Right ventricle myocardium inferior (tissue), 1 donor: ENCODE measurements around the gene NRCAM. TPM values are rescaled to one million over a fixed set of nuclear protein-coding genes. Genes with fewer than 3 reads are reported as not detected.

Experiments used
- ATAC-seq: fragments of 200-7000 bp; cut with Tn5 transposase; one replicate; pipeline ENCODE4 v1.9.1; 2020; ENCODE audit warnings: mild to moderate bottlenecking, moderate library complexity
- DNase-seq: peaks from one replicate; pipeline ENCODE4 v3.0.0; 2021; ENCODE audit errors: missing footprints
- intact Hi-C: fragments of 100-400 bp; cut with DNase I; formaldehyde crosslinking; loops from one replicate; pipeline ENCODE4 v1.11.0; 2022
- total RNA-seq: library from RNA; stranded (reverse); fragmentation: NEBNext Ultra II Directional; extraction: Animal tissue kit (Norgen Biotek cat#: 25700); gene quantifications from one replicate; pipeline ENCODE4 v1.2.1, GENCODE V29; 2021
- donor health status: DM: no; HTN: yes; CAD: no; lungs with severe emphysema.

NRCAM gene
- total RNA-seq, 1 donor from 2014 or later: 0.30 TPM

- ATAC-seq (no peak), DNase-seq (no peak)
- intact Hi-C loops: no loop called here
Observed at GRCh38 chr7:108326938-108327337, 129.3 kb downstream of the NRCAM start.

- ATAC-seq (no peak), DNase-seq (no peak)
- intact Hi-C loops: no loop called here
Observed at GRCh38 chr7:108324053-108325038, 131.9 kb downstream of the NRCAM start.

- no peak for ATAC-seq
- intact Hi-C loops: no loop called here
- no peak for DNase-seq
Observed at GRCh38 chr7:108322925-108323832, 133.1 kb downstream of the NRCAM start.

DNA sequence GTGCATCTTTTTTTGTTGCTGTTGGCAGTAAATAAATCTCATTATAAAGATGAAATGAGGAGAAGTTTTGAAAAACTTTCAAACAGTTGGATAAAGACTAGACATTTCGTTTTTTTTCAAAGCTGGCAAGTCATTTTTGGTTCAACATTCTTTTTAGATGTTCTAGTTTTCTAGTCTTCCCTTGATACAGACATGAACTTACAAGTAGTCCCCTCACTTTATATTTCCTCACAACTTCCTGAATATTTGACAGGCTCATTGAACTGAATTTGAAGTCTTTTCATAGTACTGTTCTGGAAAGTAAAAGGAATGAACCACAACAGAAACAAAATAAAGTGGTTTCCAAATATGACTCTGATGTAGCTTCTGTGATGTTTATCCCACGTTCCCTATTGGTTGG lies 134.2 kb downstream of the NRCAM start:
- intact Hi-C loops: no loop called here
- ATAC-seq (no peak), DNase-seq (no peak)

DNA sequence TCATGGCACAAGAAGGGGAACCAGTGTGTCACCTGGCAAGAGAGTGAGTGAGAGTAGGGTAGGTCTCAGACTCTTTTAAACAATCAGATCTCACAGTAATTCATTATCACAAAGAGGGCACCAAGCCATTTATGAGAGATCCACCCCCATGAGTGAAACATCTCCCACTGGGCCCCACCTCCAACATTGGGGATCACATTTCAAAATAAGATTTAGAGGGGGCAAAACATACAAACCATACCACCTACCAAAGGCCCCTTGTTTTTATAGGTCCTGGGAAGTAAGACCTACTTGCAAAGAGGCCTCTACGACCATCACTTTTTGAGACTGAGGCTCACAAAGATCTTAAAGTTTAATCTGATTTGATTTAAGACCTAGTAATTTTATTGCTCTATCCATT lies 134.9 kb downstream of the NRCAM start:
- no peak for DNase-seq
- no peak for ATAC-seq
- intact Hi-C loops: no loop called here

DNA sequence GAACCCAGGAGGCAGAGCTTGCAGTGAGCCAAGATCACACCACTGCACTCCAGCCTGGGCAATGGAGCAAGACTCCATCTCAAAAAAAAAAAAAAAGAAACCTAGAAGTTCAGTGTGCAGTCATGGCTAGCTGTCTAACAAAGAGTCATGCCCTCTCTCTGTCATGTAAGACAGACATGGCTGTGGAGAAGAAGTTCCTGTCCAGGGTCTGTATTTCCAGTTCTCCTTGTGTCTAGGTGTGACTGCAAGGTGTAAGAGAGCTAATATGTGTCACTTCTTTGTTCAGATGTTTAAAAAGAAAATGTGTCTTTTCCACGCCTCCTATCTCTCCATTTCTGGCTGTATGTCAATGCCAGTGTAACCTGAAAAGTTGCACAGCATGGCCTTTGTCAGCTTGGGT lies 139.5 kb downstream of the NRCAM start:
- no peak for ATAC-seq
- intact Hi-C loops: no loop called here

GRCh38 chr7:108314551-108314950 lies 141.7 kb downstream of the NRCAM start:
- intact Hi-C loops: no loop called here
- DNase-seq: no peak
- no peak for ATAC-seq

More for the DNA sequence above, 139.5 kb downstream of the NRCAM start:
- DNase-seq: no peak

- intact Hi-C loops: no loop called here
- no peak for ATAC-seq
- no peak for DNase-seq
Observed at GRCh38 chr7:108314049-108314448, 142.2 kb downstream of the NRCAM start.

- intact Hi-C loops: no loop called here
- DNase-seq: no peak
- ATAC-seq: no peak
Observed at GRCh38 chr7:108313086-108313485, 143.2 kb downstream of the NRCAM start.

GRCh38 chr7:108311446-108312168 lies 144.6 kb downstream of the NRCAM start:
- DNase-seq (no peak), ATAC-seq (no peak)
- intact Hi-C loops: no loop called here

DNA sequence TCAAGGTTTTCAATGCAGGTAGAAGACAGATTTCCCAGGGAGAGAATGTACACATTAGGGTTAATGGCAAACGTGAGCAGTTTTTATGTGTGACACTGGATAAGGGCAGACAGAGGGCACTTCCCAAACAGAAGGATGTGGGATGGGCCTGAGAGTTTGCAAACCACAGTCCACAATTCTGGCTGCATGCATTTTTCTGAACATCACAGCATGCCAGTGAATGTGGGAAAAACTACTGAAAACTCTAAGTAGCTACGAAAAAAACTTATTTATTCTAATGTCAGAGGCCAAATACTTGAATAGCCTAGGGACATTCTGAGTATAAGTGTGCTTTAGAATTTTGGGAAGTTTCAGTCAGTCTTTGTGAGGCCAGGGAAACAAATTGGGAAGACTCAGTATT lies 145.9 kb downstream of the NRCAM start:
- no peak for ATAC-seq
- intact Hi-C loops: no loop called here
- no peak for DNase-seq

DNA sequence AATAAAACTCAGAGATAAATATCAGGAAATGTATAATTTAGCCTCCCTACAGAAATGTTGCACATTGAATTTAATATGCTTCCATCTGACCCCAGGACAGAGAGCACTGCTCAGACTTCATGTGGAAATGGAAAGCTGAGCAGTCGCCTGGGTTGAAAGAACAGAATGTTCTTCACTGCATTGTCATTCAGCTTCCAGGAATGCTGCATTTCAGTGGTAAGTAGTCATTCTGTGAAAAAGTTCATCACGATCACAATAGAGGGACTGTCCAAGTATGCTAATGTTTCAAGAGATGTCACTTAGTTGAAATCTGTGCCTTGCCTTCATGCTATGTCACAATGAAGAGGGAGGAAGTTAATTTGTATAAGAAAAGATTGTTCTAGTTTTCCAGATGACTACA lies 147.3 kb downstream of the NRCAM start:
- ATAC-seq (no peak), DNase-seq (no peak)
- intact Hi-C loops: no loop called here

- DNase-seq: no peak
Observed at GRCh38 chr7:108308276-108308675, 148.0 kb downstream of the NRCAM start.

GRCh38 chr7:108307595-108307994 lies 148.6 kb downstream of the NRCAM start:
- intact Hi-C loops: no loop called here
- DNase-seq: no peak
- ATAC-seq: no peak

More at GRCh38 chr7:108308276-108308675, 148.0 kb downstream of the NRCAM start:
- no peak for ATAC-seq
- intact Hi-C loops: no loop called here

GRCh38 chr7:108307194-108307593 lies 149.0 kb downstream of the NRCAM start:
- intact Hi-C loops: no loop called here
- DNase-seq (no peak), ATAC-seq (no peak)

GRCh38 chr7:108303332-108303731 lies 152.9 kb downstream of the NRCAM start:
- intact Hi-C loops: no loop called here
- DNase-seq (no peak), ATAC-seq (no peak)

- intact Hi-C loops: no loop called here
Observed at GRCh38 chr7:108301387-108301786, 154.8 kb downstream of the NRCAM start.

GRCh38 chr7:108299251-108299973 lies 156.8 kb downstream of the NRCAM start:
- intact Hi-C loops: no loop called here
- no peak for ATAC-seq
- DNase-seq: no peak

More at GRCh38 chr7:108301387-108301786, 154.8 kb downstream of the NRCAM start:
- no peak for ATAC-seq
- DNase-seq: no peak
